HG03175 (cell line): Measurements from ENCODE around the gene TP73.

Source experiments
- ATAC-seq: cut with Tn5 transposase; IDR thresholded peaks from one replicate; pipeline ENCODE4 v1.9.1; 2021; ENCODE audit warnings: mild to moderate bottlenecking, moderate library complexity; ENCODE audit not compliant: unreplicated experiment

TP73 gene

GRCh38 chr1:3651026-3651929 lies 1.0 kb upstream of the TP73 start:
- ATAC-seq = no peak

GRCh38 chr1:3652548-3653285 lies 401 bp downstream of the TP73 start:
- no peak for ATAC-seq

GRCh38 chr1:3653286-3653618 lies 936 bp downstream of the TP73 start:
- no peak for ATAC-seq

- ATAC-seq = no peak
These were observed 2.4 kb downstream of the TP73 start for GRCh38 chr1:3654549-3655281.

- ATAC-seq = peak; percentile 63
These were observed 4.3 kb downstream of the TP73 start for GRCh38 chr1:3656450-3657095.

GRCh38 chr1:3657096-3657475 lies 4.8 kb downstream of the TP73 start:
- ATAC-seq = peak; percentile 12

GRCh38 chr1:3657578-3658230 lies 5.4 kb downstream of the TP73 start:
- ATAC-seq = no peak

GRCh38 chr1:3658231-3658615 lies 5.9 kb downstream of the TP73 start:
- no peak for ATAC-seq

- no peak for ATAC-seq
These were observed 6.8 kb downstream of the TP73 start for GRCh38 chr1:3659093-3659492.

GRCh38 chr1:3660704-3661103 lies 8.4 kb downstream of the TP73 start:
- no peak for ATAC-seq

- ATAC-seq = no peak
These were observed 9.3 kb downstream of the TP73 start for GRCh38 chr1:3661631-3662030.

GRCh38 chr1:3662080-3662671 lies 9.9 kb downstream of the TP73 start:
- no peak for ATAC-seq

- no peak for ATAC-seq
These were observed 11.8 kb downstream of the TP73 start for GRCh38 chr1:3663999-3664699.

- ATAC-seq = no peak
These were observed 12.5 kb downstream of the TP73 start for GRCh38 chr1:3664700-3665375.

- ATAC-seq = no peak
These were observed 15.8 kb downstream of the TP73 start for GRCh38 chr1:3668148-3668547.

GRCh38 chr1:3668585-3669300 lies 16.4 kb downstream of the TP73 start:
- no peak for ATAC-seq

GRCh38 chr1:3669421-3669821 lies 17.1 kb downstream of the TP73 start:
- ATAC-seq = no peak

GRCh38 chr1:3669971-3670431 lies 17.7 kb downstream of the TP73 start:
- ATAC-seq = no peak
